HEK293T (cell line): ENCODE measurements around the gene VMP1.

ENCODE experiments used
- CTCF ChIA-PET: fragments of 350-600 bp; formaldehyde crosslinking; extraction: SDS; loops from one replicate; lab custom pipeline; 2021; ENCODE audit warnings: antibody characterized with exemption, inconsistent platforms; lab: Yijun Ruan, JAX
- POLR2A ChIA-PET: fragments of 350-600 bp; formaldehyde crosslinking; extraction: SDS; loops from one replicate; lab custom pipeline; 2020; ENCODE audit warnings: antibody characterized with exemption, inconsistent platforms; lab: Yijun Ruan, JAX
- DNase-seq: peaks from one replicate; pipeline ENCODE4 v3.0.0; 2012; ENCODE audit warnings: mixed read lengths; ENCODE audit errors: extremely low spot score
- ARNT ChIP-seq: fragments of 450-650 bp; IDR thresholded peaks from 2 replicates; pipeline ENCODE4 v1.6.1; 2017; ENCODE audit warnings: mild to moderate bottlenecking
- BHLHE40 ChIP-seq: fragments of 450-650 bp; IDR thresholded peaks from 2 replicates; pipeline ENCODE4 v1.6.1; 2016; ENCODE audit warnings: mild to moderate bottlenecking, moderate library complexity, borderline replicate concordance
- CTBP1 ChIP-seq: fragments of 450-650 bp; IDR thresholded peaks from 2 replicates; pipeline ENCODE4 v1.6.1; 2016; ENCODE audit warnings: borderline replicate concordance
- ELF4 ChIP-seq: fragments of 450-650 bp; IDR thresholded peaks from 2 replicates; pipeline ENCODE4 v1.6.1; 2017; ENCODE audit warnings: antibody characterized with exemption
- FOXA1 ChIP-seq: fragments of 450-650 bp; IDR thresholded peaks from 2 replicates; pipeline ENCODE4 v1.6.1; 2016; ENCODE audit warnings: mild to moderate bottlenecking
- FOXK2 ChIP-seq: fragments of 450-650 bp; IDR thresholded peaks from 2 replicates; pipeline ENCODE4 v1.6.1; 2016; ENCODE audit warnings: mild to moderate bottlenecking
- FOXM1 ChIP-seq: fragments of 450-650 bp; IDR thresholded peaks from 2 replicates; pipeline ENCODE4 v1.6.1; 2017; ENCODE audit warnings: mild to moderate bottlenecking, borderline replicate concordance
- HDGF ChIP-seq: fragments of 450-650 bp; IDR thresholded peaks from 2 replicates; pipeline ENCODE4 v1.6.1; 2017; ENCODE audit warnings: antibody characterized with exemption, borderline replicate concordance
- L3MBTL2 ChIP-seq: fragments of 450-650 bp; conservative IDR thresholded peaks from 2 replicates; pipeline ENCODE4 v1.6.1; 2016; ENCODE audit warnings: mild to moderate bottlenecking
- LEF1 ChIP-seq: fragments of 450-650 bp; IDR thresholded peaks from 2 replicates; pipeline ENCODE4 v1.6.1; 2017; ENCODE audit warnings: mild to moderate bottlenecking, borderline replicate concordance
- NFRKB ChIP-seq: fragments of 450-650 bp; IDR thresholded peaks from 2 replicates; pipeline ENCODE4 v1.6.1; 2016; ENCODE audit warnings: mild to moderate bottlenecking, moderate library complexity
- SP1 ChIP-seq: fragments of 450-650 bp; IDR thresholded peaks from 2 replicates; pipeline ENCODE4 v1.6.1; 2017
- SUZ12 ChIP-seq: fragments of 450-650 bp; IDR thresholded peaks from 2 replicates; pipeline ENCODE4 v1.6.1; 2016; ENCODE audit warnings: mild to moderate bottlenecking
- TARDBP ChIP-seq: fragments of 450-650 bp; IDR thresholded peaks from 2 replicates; pipeline ENCODE4 v1.6.1; 2016
- ZNF384 ChIP-seq: fragments of 450-650 bp; IDR thresholded peaks from 2 replicates; pipeline ENCODE4 v1.6.1; 2016
- TF ChIP-seq, protein P1 (sequence below): fragments of 450-650 bp; IDR thresholded peaks from 2 replicates; pipeline ENCODE4 v1.6.1; 2016

VMP1 gene

DNA sequence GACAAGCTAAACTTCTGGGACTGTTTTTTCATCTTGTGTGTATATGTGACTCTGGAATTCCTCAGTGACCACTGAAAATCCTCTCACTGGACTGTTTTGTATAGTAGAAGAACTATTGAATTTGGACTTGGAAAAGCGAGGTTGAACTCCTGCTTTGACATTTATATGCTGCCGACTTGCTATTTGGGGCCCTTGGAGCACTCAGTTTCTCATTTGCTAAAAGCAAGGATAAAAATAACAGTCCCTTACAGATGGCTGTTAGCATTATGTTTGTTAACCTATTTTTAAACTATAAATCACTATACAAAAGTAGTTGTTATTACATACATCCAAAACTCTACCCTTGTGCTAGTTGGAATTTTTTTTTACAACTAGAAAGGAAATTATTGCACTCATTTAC is 9.0 kb downstream of the VMP1 start:
- CTCF ChIA-PET: no interaction called here
- no peak for DNase-seq
- TF ChIP-seq FOXM1: no peak
- TF ChIP-seq ZNF384: no peak
- no peak for TF ChIP-seq CTBP1
- TF ChIP-seq L3MBTL2: no peak
- no peak for TF ChIP-seq SP1
- no peak for TF ChIP-seq ELF4
- no peak for TF ChIP-seq ARNT
- no peak for TF ChIP-seq FOXA1
- TF ChIP-seq HDGF: no peak
- TF ChIP-seq BHLHE40: no peak
- TF ChIP-seq, protein P1, sequence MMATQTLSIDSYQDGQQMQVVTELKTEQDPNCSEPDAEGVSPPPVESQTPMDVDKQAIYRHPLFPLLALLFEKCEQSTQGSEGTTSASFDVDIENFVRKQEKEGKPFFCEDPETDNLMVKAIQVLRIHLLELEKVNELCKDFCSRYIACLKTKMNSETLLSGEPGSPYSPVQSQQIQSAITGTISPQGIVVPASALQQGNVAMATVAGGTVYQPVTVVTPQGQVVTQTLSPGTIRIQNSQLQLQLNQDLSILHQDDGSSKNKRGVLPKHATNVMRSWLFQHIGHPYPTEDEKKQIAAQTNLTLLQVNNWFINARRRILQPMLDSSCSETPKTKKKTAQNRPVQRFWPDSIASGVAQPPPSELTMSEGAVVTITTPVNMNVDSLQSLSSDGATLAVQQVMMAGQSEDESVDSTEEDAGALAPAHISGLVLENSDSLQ: no peak
- TF ChIP-seq TARDBP: no peak
- no peak for TF ChIP-seq FOXK2
- TF ChIP-seq SUZ12: no peak
- no peak for TF ChIP-seq NFRKB
- TF ChIP-seq LEF1: no peak
- POLR2A ChIA-PET: interaction anchor here (1.0 kb wide), 1 partner anchor 9 kb away, joined by 4 read pairs; the partner anchor contains the start of genes PTRH2 and VMP1

DNA sequence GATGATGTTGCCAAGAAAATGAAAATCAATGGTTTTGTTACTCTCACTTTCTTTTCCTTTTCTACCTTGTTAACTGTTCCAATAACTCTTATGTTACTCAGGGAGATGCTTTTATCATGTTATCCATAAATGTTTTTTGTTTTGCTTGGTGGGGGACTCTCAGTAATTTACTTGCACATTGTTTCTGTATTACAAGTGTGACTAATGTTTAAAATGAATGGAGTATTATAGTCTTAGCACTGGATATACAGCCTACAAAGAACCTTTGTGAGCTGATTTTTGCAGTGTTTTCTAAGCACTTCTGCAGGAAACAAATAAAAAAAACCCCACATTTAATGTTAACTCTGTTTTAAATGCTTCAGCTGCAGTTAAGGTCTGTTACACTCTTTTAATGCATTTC is 12.1 kb downstream of the VMP1 start:
- TF ChIP-seq TARDBP: no peak
- TF ChIP-seq CTBP1: no peak
- no peak for TF ChIP-seq FOXM1
- no peak for DNase-seq
- ChIA-PET CTCF (no interaction called here), POLR2A (interaction anchor here (1.2 kb wide), 1 partner anchor 12 kb away, joined by 3 read pairs; the partner anchor contains the start of genes PTRH2 and VMP1)

DNA sequence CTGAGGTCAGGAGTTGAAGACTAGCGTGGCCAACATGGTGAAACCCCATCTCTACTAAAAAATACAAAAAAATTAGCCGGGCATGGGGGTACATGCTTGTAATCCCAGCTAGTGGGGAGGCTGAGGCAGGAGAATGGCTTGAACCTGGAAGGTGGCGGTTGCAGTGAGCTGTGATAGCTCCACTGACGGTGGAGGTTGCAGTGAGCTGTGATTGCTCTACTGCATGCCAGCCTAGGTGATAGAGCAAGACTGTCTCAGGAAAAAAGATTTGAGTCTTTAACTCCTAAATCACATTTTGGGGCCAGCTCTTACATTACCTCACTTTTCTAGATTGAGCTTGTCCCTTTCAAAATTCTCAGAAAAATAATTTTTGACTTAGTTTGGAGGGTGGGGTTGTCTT is 15.2 kb downstream of the VMP1 start:
- DNase-seq: no peak
- ChIA-PET CTCF (no interaction called here), POLR2A (no interaction called here)
- TF ChIP-seq ARNT (no peak), ZNF384 (no peak), FOXM1 (no peak), FOXA1 (no peak), SUZ12 (no peak), BHLHE40 (no peak)

DNA sequence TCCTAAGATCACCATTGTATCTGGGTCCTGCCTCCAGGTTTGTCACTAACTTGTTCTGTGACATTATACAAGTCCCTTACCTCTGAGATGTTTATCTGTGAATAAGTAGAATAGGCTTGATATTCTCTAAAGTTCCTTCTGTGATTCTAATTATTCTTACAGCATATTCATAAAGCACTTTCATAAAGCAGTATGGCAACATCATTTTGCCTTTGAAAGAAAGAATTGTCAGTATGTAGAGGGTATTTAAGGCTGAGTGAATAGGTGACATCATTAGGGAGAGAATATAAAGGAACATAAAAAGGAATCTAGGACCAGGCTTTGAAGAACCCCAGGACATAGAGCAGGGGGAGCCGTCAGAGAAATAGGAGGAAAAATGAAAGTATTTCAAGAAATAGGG is 15.6 kb downstream of the VMP1 start:
- TF ChIP-seq FOXK2: no peak
- POLR2A ChIA-PET: no interaction called here
- no peak for DNase-seq
- CTCF ChIA-PET: no interaction called here

DNA sequence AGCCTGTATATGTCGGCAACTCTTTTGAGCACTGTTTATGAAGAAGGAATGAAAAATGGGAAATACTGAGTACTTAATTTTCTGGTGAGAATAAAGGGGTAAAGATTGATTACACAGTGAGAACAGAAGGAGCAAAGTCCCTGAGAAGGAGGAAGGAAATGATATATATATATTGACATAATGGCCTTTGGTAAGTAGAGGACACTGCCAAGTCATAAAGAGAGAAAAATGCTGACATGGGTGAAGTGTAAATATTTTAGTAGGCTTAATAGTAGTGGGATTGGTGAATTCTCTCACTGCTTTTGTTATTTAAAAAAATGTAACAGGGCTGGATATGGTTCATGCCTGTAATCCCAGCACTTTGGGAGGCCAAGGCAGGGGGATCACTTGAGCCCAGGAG is 16.2 kb downstream of the VMP1 start:
- TF ChIP-seq BHLHE40: no peak
- TF ChIP-seq LEF1: no peak
- TF ChIP-seq FOXA1: no peak
- TF ChIP-seq ARNT: no peak
- TF ChIP-seq ELF4: no peak
- TF ChIP-seq SP1: no peak
- TF ChIP-seq, protein P1: no peak
- no peak for TF ChIP-seq FOXM1
- no peak for TF ChIP-seq HDGF
- no peak for TF ChIP-seq CTBP1
- no peak for TF ChIP-seq L3MBTL2
- TF ChIP-seq SUZ12: no peak
- DNase-seq: no peak
- POLR2A ChIA-PET: no interaction called here
- CTCF ChIA-PET: no interaction called here

DNA sequence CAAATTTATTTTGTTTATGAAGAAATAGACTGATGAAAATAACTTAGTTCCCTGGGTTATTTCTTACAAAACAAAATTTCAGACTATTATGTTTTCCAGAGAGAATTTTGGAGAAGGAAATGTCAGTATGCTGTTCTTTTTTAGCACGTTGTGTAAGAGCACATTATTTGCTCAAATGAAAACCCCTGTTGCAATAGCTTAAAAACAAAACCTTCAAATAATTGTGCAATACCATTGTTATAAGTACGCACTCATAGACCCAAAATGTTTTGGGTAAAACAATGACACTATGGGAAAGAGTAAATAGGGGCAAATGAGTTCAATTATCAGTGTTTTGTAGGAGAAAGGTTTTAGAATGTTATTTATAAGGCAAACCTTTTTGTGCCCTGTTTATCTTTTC is 18.2 kb downstream of the VMP1 start:
- ChIA-PET POLR2A (interaction anchor here (1.1 kb wide), 1 partner anchor 18 kb away, joined by 5 read pairs; the partner anchor contains the start of genes PTRH2 and VMP1), CTCF (no interaction called here)
- TF ChIP-seq SP1 (no peak), TARDBP (no peak), ELF4 (no peak), SUZ12 (no peak), ZNF384 (no peak), L3MBTL2 (no peak), NFRKB (no peak), CTBP1 (no peak), ARNT (no peak), BHLHE40 (no peak), FOXM1 (no peak), LEF1 (no peak), FOXA1 (no peak), HDGF (no peak), FOXK2 (no peak)
- TF ChIP-seq, protein P1: no peak
- DNase-seq: no peak
